GM18519 (cell line): ENCODE results near the gene ARCN1.

Experiments
- ATAC-seq: cut with Tn5 transposase; IDR thresholded peaks from one replicate; pipeline ENCODE4 v1.9.1; 2021; ENCODE audit warnings: mild to moderate bottlenecking, moderate library complexity; ENCODE audit not compliant: unreplicated experiment, low FRiP score

The ARCN1 gene

DNA sequence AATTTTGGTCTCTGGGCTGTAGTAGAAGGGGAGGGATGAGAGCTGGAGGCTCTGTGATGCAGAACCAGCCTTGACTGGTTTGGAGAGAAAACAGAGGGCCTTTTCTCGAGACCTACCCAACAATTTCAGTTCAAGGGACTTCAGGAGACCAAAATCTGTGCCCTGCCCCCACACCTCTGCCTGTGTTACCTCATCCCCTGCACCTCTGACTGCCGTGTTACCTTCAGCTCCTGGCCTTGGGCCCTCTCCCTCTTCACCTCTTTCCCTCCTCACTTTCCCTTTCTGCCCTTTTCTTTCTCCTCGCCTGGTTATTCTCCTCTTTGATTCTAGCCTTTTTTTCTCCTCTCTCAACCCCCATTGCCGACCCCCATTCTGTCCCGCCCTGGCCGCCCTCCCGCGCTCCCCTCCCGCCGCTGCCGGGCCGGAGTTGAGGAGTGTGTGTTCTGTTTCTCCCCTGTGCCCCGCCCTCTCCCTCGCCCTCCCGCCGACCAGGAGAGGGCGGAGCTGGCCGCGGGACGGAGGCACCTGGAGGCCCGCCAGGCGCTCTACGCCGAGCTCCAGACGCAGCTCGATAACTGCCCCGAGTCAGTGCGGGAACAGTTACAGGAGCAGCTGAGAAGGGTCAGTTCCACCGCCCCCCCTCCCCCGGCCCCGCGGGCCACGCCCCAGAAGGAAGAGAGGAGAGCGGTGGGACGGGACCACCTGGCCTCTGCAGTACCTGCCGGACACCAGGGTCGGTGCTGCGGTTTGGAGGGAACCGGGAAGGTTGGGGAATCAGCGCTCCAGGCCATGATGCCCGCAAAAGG is 62.4 kb downstream of the ARCN1 start:
- ATAC-seq, result no peak

DNA sequence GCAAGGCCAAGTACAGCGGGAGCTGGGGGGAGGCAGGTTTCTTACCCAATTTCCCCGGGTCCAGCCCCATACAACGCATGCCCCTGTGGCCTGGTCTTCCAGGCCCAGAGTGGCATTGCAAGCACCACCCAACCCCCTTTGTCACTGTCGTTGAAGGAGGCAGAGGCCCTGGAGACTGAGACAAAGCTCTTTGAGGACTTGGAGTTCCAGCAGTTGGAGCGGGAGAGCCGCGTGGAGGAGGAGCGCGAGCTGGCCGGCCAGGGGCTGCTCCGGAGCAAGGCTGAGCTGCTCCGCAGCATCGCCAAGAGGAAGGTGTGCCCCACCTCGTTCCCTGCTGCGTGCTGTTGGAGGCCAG is 63.0 kb downstream of the ARCN1 start:
- ATAC-seq, result no peak

DNA sequence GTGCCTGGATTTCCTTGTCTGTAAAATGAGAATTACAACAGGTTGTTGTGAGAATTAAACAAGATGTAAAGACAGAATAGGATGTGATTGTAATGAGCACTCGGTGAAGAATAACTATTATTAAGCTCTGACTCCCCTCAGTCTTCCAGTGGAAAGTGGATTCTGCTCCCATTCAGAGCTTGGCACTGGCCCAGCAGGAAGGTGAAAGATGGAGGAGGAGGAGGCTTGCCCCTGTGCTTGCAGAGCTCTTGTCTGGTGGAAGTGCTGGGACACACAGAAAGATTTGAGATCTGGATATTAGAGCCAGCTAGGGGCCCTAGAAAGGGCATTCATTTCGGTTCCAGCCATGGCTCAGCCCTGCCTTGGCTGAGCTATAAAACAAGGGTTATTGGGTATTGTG is 63.4 kb downstream of the ARCN1 start:
- no peak for ATAC-seq

DNA sequence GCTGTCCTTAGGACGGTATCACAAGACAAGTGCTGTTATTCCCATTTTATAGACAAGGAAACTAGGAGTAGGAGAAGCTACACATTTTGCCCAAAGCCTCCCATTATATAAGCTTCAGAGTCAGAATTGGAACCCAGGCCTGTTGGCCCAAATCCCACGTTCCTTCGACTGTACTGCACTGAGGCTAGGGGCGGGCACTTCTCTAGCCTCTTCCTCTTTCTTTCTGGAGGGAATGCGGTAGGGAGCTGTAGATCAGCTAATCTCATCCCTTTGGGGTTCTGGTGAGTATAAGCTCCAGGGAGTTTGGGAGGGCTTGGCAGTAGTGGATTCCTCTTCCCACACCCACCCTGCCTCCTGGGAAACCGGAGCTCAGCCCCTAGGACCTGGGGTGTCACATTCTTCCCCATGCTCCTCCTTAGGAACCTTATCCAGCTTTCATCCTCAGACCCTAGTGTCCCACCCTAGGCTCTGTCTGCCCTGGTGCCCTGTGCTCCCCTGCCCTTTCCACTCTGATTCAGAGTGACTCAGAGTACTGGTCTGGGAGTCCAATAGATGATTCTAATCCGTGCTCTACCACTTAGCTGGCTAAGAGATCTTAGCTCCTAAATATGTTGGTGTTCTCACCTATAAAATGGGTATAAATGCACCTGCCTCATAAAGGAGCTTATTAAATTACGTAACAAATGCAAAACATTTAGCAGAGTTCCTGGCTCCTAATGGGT is 64.5 kb downstream of the ARCN1 start:
- ATAC-seq, result no peak

DNA sequence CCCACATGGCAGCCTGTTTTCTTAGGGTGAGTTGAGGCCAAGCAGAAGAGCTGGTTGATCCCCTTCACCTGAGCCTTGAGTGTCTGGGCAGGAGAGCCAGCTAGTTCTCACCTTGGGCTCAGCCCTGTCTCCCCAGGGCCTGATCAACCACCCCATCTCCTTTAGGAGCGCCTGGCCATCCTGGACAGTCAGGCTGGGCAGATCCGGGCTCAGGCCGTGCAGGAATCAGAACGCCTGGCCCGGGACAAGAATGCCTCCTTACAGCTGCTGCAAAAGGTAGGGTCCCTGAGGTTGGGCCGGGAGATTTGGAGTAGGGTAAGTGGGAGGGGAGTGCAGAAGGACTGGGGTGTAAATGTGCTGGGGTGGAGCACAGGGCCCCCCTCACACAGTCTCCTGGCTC is 66.5 kb downstream of the ARCN1 start:
- no peak for ATAC-seq

DNA sequence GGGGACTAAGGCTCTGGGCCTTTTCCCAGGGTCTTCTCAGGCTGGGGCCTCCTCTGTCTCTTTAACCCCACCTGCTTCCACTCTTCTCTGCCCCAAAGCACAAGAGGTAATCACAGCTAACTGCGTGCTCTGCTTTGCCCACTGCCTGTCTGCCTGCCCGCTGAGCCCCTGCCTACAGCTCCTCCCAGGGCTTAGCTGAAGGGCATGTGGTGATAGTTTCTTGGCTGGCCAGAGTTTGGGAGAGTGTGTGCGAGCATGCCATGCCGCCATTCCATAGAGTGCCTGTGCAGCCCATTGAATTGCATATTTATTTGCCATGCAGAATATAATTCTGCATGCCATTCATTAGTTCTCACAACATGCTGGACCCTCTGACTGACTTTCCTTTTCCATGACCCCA is 67.7 kb downstream of the ARCN1 start:
- ATAC-seq, result no peak

DNA sequence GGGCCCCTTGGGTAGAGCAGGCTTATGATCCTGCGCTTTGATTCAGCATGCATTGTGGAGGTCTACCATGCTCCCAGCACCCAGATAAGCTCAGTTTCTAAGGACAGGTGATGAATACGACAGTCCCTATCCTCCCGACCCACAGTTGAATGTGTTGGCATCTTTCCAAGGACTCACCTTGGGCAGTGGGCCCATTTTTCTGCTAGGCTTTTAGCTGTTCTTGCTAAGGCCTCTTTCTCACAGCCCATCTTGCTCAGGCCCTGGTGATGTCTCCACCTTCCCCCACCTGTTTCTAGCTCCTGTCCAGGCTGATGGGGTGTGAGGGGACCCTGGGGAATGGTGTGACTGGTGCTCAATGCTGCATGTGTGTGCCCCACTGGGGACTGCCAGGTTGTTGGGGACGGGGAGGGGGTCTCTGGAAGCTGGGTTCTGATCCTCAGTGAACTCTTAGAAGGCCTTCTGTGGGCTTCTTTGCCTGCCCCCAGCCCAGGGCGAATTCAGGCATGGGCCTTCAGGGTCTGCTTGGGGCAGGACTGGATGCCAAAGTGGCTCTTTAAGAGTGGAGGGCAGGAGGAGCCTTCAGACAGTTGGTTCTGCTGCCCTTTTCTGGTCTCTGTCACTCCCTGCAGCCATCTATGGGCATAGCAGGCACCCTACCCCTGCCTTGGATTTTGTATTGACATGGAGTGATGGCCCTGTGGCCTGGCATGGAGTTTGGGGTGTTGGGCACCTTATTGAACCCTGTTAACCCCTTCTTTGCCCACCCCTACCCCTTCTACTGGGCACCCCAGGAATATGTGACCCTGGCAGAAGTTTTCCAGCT is 68.3 kb downstream of the ARCN1 start:
- no peak for ATAC-seq

DNA sequence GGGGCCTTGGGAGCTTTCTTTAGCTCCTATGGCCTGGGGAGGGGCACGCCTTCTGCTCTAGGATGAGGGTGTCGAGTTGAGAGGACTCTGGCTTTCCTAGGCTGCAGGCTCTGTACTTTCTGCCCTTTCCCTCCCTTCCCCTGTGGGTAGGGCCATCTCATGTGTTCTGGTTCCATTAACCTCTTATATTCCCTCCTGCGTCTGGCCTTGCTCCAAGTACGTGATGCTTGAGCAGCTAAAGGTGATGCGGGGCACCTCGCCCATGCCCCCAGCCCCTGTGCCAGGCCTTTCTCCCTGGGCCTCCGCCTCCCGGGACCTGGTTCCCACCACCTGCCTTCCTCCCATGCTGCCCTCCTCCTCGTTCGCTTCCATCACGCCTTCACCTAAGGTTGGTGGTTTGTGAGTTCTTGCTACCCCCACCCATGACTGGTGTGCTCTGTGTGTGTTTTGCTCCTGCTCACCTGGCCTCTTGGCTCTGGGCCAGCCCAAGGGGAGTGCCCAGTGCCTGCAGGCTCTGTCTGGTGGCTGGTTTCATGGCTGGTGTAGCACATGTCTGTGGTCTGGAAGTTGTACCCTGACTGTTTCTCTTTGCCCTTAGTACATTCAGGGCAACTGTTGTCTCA is 69.3 kb downstream of the ARCN1 start:
- no peak for ATAC-seq

DNA sequence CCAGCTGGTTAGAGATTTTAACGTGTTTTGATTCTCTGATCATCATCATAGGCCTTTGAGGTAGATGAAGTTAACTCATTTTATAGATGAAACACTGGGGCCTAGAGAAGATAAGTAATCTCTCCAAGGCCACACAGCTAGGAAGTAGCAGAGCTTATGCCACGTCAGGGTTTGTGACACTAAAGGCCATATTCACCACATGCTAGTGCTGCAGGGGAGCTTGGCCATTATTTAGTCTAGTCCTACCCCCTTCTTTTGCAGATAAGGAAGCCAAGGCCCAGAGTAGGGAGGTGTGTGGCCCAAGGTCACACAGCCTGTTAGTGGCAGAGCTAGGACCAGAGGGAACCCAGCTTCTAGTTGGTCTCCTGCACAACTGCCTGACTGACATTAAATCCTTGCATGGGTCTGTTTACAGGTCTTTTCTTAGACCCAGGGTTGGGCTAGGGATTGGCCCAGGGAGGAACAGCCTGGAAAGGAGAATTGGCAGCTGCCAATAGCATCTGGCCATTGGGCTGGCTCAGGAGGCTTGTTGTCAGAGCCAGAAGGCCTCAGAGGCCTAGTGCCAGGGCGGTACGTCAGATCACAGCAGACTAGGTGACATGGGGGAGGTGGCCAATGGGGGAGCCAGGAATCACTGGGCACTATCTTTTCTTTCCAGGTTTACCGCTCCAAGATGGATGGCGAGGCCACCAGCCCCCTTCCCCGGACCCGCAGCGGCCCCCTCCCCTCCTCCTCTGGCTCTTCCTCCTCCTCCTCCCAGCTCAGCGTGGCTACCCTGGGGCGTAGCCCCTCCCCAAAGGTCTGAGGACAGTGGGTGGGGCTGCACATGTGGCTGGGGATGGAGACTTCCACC is 71.2 kb downstream of the ARCN1 start:
- ATAC-seq, result no peak

DNA sequence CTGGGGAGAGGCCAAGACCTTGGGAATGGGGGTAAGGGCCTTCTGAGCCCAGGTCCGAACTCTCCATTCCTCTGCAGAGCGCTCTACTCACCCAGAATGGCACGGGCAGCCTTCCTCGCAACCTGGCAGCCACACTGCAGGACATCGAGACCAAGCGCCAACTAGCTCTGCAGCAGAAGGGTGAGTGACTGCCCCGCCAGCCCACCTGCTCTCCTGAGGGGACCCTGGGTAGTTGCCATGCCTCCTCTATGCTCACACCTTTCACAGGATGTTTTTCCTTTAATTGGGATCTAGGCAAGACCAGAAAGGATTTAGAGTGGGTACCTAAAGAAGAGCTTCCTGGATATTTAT is 71.8 kb downstream of the ARCN1 start:
- ATAC-seq, result no peak

DNA sequence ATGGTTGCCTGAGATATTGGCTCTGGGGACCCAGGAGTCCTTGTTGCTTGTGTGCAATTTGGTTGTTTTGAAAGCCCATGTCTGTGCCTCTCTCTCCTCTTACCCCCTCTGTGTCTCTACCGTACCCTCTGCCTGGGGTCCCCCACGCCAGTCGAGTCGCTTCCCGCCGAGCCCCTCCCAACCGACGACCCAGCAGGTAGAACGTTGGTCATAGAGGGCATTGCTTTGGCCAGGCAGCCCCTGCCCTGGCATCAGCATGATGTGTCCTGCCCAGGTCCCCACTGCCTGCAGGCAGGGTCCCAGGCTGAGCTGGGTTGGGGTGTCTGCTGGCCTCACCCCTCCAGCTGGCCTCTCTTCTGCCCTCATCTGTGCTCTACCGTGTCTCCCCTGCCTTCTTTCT is 72.3 kb downstream of the ARCN1 start:
- no peak for ATAC-seq

DNA sequence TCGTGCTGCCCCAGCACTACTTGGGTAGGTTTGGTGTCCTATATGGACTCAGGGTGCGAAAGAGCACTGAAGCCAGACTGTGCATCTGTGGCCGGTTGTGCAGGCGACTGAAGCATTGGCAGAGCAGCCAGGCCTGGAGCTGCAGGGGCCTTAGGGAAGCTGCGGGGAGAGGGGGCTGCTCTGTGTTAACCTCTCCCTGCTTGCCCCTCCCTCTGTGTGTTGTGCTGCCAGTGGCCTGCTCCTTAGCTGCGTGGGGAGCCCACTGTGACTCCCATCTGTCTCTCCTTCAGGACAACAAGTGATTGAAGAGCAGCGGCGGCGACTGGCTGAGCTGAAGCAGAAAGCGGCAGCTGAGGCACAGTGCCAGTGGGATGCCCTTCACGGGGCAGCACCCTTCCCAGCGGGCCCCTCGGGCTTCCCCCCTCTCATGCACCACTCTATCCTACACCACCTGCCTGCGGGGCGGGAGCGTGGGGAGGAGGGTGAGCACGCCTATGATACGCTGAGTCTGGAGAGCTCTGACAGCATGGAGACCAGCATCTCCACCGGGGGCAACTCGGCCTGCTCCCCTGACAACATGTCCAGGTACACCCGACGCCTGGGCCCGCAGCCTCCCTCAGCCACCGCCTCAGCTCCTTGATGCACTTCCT is 73.0 kb downstream of the ARCN1 start:
- ATAC-seq, result no peak

DNA sequence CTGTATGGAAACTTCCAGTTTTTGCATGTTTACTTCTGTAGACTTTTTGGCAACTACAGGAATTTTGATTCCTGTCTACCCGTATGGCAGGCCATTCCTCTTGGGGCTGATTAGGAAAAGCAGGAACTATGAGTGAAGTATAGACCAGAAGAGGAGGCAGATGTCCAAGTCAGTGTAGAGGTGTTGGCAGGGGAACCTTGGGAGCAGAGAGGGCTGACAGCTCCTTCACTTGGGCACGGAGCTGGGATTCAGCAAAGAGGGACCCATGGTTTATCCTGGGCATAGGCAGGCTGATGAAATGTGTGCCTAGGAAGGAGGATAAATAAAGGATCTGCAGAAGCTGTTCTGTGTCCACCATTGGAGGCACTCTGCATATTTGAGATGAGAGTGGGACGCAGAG is 74.2 kb downstream of the ARCN1 start:
- ATAC-seq, result no peak

DNA sequence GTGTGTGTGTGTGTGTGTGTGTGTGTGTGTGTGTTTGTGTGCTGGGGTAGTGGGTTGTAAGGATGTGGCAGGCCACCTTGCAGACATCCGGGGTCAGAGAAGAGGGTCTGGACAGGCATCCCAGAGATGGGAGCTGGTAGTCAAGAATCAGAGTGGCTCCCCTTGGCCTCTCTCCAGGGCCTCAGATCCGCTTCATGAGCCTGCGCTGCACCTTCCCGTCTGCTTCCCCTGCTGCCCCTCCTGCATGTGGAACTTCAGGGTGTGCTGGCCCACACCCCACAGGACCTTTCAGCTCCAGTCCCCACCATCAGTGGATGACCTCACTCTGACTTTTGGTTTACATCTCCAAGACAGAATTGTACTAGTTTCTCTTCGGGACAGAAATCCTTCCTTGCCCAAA is 76.1 kb downstream of the ARCN1 start:
- ATAC-seq, result no peak

DNA sequence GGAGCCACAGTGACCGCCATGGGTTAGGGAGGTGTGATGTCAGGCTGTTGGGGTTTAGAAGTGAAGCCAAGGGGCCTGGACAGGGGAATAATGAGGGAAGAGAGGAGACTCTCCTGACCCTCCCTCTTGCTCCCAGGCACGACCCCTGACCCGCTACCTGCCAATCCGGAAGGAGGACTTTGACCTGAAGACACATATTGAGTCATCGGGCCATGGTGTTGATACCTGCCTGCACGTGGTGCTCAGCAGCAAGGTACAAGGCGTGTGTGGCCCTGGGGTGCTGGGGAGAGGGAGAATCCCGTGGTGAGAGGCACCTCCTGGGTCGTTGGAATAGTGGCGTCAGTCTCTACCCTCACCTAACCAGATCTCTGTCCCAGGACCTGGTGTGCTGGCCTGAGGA is 77.7 kb downstream of the ARCN1 start:
- no peak for ATAC-seq

DNA sequence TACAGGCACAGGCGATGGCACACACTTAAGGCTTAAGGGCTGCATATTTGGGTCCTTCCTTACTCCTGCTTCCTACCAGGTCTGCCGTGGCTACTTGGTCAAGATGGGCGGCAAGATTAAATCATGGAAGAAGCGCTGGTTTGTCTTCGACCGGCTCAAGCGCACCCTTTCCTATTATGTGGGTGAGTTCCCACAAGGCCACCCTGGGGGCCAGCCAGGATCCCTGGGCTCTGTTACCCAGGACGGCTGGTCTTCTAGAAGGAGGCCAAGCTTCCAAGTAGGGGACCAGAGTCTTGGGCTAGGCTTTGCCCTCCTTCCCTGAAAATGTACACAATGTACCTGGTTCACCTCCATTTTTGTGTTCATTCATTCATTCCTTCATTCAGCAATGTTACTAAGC is 78.2 kb downstream of the ARCN1 start:
- no peak for ATAC-seq

DNA sequence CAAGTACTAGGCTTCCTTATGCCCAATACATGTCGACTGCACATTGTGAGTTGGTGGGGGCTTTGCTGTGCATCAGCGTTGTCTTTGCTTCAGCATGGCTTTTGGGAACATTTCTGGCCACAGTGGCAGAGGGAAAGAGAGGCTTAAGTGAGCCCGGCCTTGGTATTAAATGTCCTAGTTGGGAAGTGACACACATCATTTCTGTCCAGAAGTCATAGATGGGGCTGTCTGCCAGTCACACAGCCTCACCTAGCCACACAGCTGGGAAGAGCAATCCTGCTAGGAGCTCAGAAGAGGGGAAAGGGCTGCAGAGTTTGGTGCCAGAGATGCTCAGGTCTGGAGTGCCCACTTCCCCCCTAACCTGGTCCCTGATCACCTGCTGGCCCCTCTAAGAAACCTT is 79.6 kb downstream of the ARCN1 start:
- no peak for ATAC-seq
